Cardiac muscle cell (in vitro differentiated cells and primary cell): ENCODE data around the gene LAS1L. TPM values are rescaled to one million over a fixed set of nuclear protein-coding genes. Genes with fewer than 3 reads are reported as not detected.
"Not testable (repeated sequence)": the region's sequence is repeated elsewhere in the genome, so short reads cannot be mapped to it uniquely, and the experiment has no call there.

Experiments used
- DNase-seq, 2 donors: peaks; one replicate each; pipeline versions ENCODE4 v3.0.0 to v3.0.0-alpha.2; 2010 to 2017; ENCODE audit warnings: low read depth in 1 of 2, low spot score in 1 of 2
- H3K27ac ChIP-seq: fragments of 200-600 bp; sonication (generic); 2 replicates; pipeline ENCODE4 v1.5.1; 2016
- H3K27me3 ChIP-seq: fragments of 200-600 bp; sonication (generic); 2 replicates; pipeline ENCODE4 v1.6.0; 2016; ENCODE audit warnings: control low read depth
- H3K36me3 ChIP-seq: fragments of 200-600 bp; sonication (generic); 2 replicates; pipeline ENCODE4 v1.5.1; 2016; ENCODE audit warnings: control low read depth
- H3K4me1 ChIP-seq: fragments of 200-600 bp; sonication (generic); 2 replicates; pipeline ENCODE4 v1.8.1; 2017; ENCODE audit warnings: low read depth, mild to moderate bottlenecking, mixed run types
- H3K4me3 ChIP-seq: fragments of 200-600 bp; sonication (generic); 2 replicates; pipeline ENCODE4 v1.5.1; 2016; ENCODE audit warnings: mild to moderate bottlenecking
- H3K9me3 ChIP-seq: fragments of 200-600 bp; sonication (generic); 2 replicates; pipeline ENCODE4 v1.5.1; 2017; ENCODE audit warnings: low read depth, mild to moderate bottlenecking, control low read depth
- CTCF ChIP-seq: IDR thresholded peaks from 2 replicates; pipeline ENCODE4 v1.5.1; 2012; ENCODE audit warnings: low read depth, mild to moderate bottlenecking, low read length
- polyA plus RNA-seq: library from polyadenylated mRNA; unstranded; fragments of >200 nt; fragmentation: Nextera tagmentation; extraction: Ambion mirVana; gene quantifications from 2 replicates; pipeline ENCODE4 v1.2.1, GENCODE V29; 2016
- total RNA-seq: library from RNA; depleted of rRNA; stranded (reverse); fragments of >200 nt; gene quantifications from 2 replicates; pipeline ENCODE4 v1.2.3, GENCODE V29; 2016

The LAS1L gene
- total and polyA plus RNA-seq, 2 experiments from 2014 or later = 30.6 to 49.7 TPM

GRCh38 chrX:65488495-65488894 is 46.1 kb downstream of the LAS1L start:
- H3K27ac ChIP-seq = no peak overlapping the region

GRCh38 chrX:65480960-65481359 is 53.6 kb downstream of the LAS1L start:
- Histone ChIP-seq H3K9me3 (no peaks in the 10 kb centered on the region), H3K4me1 (no peaks in the 10 kb centered on the region), H3K27me3 (no peaks in the 10 kb centered on the region), H3K27ac (no peak overlapping the region), H3K36me3 (no peaks in the 10 kb centered on the region), H3K4me3 (no peak overlapping the region)
- no peak for TF ChIP-seq CTCF
- no peak for DNase-seq

More at GRCh38 chrX:65488495-65488894, 46.1 kb downstream of the LAS1L start:
- H3K9me3 ChIP-seq = no peaks in the 10 kb centered on the region
- peak in 1 of 2 donors; percentile 5 for DNase-seq
- H3K4me1 ChIP-seq = no peaks in the 10 kb centered on the region
- H3K27me3 ChIP-seq = no peaks in the 10 kb centered on the region
- no peak overlapping the region for H3K4me3 ChIP-seq
- no peak for TF ChIP-seq CTCF
- no peaks in the 10 kb centered on the region for H3K36me3 ChIP-seq

- not testable (repeated sequence) for DNase-seq, H3K27me3 ChIP-seq, H3K9me3 ChIP-seq, H3K27ac ChIP-seq, H3K36me3 ChIP-seq, H3K4me1 ChIP-seq, H3K4me3 ChIP-seq
Observed at GRCh38 chrX:65479102-65479501, 55.5 kb downstream of the LAS1L start.

GRCh38 chrX:65476564-65476963 is 58.0 kb downstream of the LAS1L start:
- no peak for DNase-seq
- no peaks in the 10 kb centered on the region for H3K4me1 ChIP-seq
- no peak overlapping the region for H3K27ac ChIP-seq
- H3K4me3 ChIP-seq = no peak overlapping the region
- no peak for TF ChIP-seq CTCF
- no peaks in the 10 kb centered on the region for H3K36me3 ChIP-seq
- no peaks in the 10 kb centered on the region for H3K27me3 ChIP-seq
- no peaks in the 10 kb centered on the region for H3K9me3 ChIP-seq

GRCh38 chrX:65463550-65463949 is 71.0 kb downstream of the LAS1L start:
- no peaks in the 10 kb centered on the region for H3K9me3 ChIP-seq
- peak; percentile 6 to 24 for DNase-seq
- no peaks in the 10 kb centered on the region for H3K4me1 ChIP-seq
- no peaks in the 10 kb centered on the region for H3K27me3 ChIP-seq
- H3K36me3 ChIP-seq = no peaks in the 10 kb centered on the region
- no peak overlapping the region for H3K4me3 ChIP-seq
- H3K27ac ChIP-seq = peak overlapping the region; percentile 83
- no peak for TF ChIP-seq CTCF

Other genes starting within 250 kb of the LAS1L start
- gene MSN, start 132.9 kb upstream of the LAS1L start, total RNA-seq = 47.1 and 75.9 TPM in 2 replicates
- 57.3 and 103 TPM in 2 replicates for gene MSN, start 132.9 kb upstream of the LAS1L start, polyA plus RNA-seq